Parathyroid adenoma (tissue), 2 donors: ENCODE data around the gene HOXB8.

Experiments used
- H2AFZ ChIP-seq: fragments of 300-600 bp; sonication (generic); one replicate; pipeline ENCODE4 v1.7.0; 2017; ENCODE audit warnings: antibody characterized with exemption, mild to moderate bottlenecking
- H3K27ac ChIP-seq: fragments of 300-600 bp; sonication (generic); one replicate; pipeline ENCODE4 v1.7.0; 2017
- H3K27me3 ChIP-seq: fragments of 300-600 bp; sonication (generic); one replicate; pipeline ENCODE4 v1.7.0; 2017; ENCODE audit warnings: low read length; ENCODE audit not compliant: control insufficient read depth, insufficient read depth
- H3K36me3 ChIP-seq: fragments of 300-600 bp; sonication (generic); one replicate; pipeline ENCODE4 v1.7.0; 2017; ENCODE audit warnings: low read length; ENCODE audit not compliant: control insufficient read depth, insufficient read depth
- H3K4me1 ChIP-seq: fragments of 300-600 bp; sonication (generic); one replicate; pipeline ENCODE4 v1.7.0; 2017; ENCODE audit warnings: control low read depth
- H3K4me2 ChIP-seq: fragments of 300-600 bp; sonication (generic); one replicate; pipeline ENCODE4 v1.7.0; 2017; ENCODE audit warnings: low read length
- H3K4me3 ChIP-seq: fragments of 300-600 bp; sonication (generic); one replicate; pipeline ENCODE4 v1.7.0; 2017; ENCODE audit warnings: low read depth, low read length
- H3K79me2 ChIP-seq: fragments of 300-600 bp; sonication (generic); one replicate; pipeline ENCODE4 v1.7.0; 2017; ENCODE audit warnings: control low read depth
- H3K9ac ChIP-seq: fragments of 300-600 bp; sonication (generic); one replicate; pipeline ENCODE4 v1.7.0; 2017; ENCODE audit warnings: mild to moderate bottlenecking
- H3K9me3 ChIP-seq: fragments of 300-600 bp; sonication (generic); one replicate; pipeline ENCODE4 v1.7.0; 2017; ENCODE audit warnings: low read length; ENCODE audit not compliant: control insufficient read depth
- TF ChIP-seq, protein P1 (sequence below): fragments of 300-600 bp; sonication (generic); IDR thresholded peaks from one replicate; pipeline ENCODE4 v1.7.0; 2017; ENCODE audit warnings: antibody characterized with exemption, mild to moderate bottlenecking
- donor health status: primary hyperparathyroidism.

The HOXB8 gene

DNA sequence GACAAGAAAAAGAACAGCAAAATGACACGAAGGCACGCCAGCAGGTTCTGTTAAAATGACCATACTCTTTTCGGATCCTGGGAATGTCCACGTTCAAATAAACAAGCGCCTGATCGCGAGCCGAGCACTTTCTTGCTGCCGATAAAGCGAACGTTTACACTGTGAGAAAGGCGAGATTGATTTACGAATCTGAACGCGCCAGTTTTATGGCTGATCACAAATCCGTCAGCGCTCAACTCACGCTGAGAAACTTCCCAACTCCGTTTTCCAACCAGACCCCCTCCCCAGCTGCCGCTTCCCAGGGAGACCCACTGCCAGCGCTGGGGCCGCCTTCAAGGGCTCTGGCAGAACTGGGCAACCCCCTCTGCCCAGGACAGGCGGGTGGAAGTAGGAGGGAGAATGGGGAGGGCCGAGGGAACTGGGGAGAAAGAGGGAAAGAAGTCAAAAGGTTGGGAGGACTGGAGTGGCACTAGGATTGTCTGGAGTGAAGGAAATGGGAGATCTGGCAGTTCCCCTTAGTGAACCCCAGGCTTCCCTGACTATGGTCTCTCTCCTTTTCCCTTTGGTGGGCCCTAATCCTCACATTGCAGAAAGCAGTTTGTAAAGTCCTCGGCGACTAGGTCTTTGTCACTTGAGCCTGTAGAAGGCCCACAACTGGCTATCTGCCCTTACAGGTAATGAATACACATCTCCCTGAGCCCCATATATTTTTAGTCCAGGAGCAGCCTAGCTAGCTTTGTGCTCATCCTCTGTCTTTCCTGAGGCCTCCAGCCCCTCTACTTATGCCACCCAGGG lies 43.9 kb downstream of the HOXB8 start:
- Histone ChIP-seq H3K4me2 (no peak overlapping the region), H3K27ac (no peak overlapping the region), H3K9ac (no peak overlapping the region), H2AFZ (no peak overlapping the region), H3K79me2 (no peaks in the 10 kb centered on the region), H3K9me3 (no peaks in the 10 kb centered on the region), H3K27me3 (no peaks in the 10 kb centered on the region), H3K36me3 (no peaks in the 10 kb centered on the region), H3K4me1 (no peaks in the 10 kb centered on the region), H3K4me3 (no peak overlapping the region)
- TF ChIP-seq, protein P1, sequence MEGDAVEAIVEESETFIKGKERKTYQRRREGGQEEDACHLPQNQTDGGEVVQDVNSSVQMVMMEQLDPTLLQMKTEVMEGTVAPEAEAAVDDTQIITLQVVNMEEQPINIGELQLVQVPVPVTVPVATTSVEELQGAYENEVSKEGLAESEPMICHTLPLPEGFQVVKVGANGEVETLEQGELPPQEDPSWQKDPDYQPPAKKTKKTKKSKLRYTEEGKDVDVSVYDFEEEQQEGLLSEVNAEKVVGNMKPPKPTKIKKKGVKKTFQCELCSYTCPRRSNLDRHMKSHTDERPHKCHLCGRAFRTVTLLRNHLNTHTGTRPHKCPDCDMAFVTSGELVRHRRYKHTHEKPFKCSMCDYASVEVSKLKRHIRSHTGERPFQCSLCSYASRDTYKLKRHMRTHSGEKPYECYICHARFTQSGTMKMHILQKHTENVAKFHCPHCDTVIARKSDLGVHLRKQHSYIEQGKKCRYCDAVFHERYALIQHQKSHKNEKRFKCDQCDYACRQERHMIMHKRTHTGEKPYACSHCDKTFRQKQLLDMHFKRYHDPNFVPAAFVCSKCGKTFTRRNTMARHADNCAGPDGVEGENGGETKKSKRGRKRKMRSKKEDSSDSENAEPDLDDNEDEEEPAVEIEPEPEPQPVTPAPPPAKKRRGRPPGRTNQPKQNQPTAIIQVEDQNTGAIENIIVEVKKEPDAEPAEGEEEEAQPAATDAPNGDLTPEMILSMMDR = no peak

DNA sequence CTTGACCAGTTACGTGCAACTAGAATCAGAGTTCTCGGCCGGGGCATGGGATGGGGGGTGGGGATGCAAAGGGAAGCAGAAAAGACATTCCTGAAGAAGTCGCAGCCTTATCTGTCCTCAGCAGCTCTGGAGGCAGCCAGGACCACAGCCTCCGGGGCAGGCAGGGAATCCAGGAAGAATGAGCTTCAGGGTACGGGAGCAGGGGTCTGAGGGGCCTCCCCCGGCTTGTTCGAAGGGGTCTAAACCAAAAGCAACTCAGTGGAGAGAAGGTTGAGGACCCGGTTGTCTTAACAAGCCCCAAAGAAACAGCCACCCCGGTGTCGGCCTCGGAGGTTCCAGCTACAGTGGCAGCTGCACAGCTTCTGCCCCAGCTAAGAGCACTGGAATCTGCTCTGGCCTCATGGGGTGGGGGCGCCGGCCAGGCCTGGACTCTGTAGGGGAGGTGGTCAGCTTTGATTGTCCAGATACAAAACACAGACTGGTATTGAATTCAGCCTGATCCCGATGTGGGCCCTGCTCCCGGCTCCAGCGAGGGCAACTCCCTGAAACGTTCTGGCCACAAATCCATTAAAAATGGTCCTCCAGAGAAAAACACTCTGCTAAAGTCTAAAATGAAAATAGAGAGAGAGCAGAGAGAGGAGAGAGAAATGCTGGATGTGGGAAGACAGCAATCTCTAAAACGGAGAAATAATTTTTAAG lies 44.6 kb downstream of the HOXB8 start:
- Histone ChIP-seq H3K9ac (no peak overlapping the region), H3K4me3 (no peak overlapping the region), H3K79me2 (no peaks in the 10 kb centered on the region), H3K9me3 (no peaks in the 10 kb centered on the region), H3K36me3 (no peaks in the 10 kb centered on the region), H2AFZ (no peak overlapping the region), H3K27ac (no peak overlapping the region), H3K27me3 (no peaks in the 10 kb centered on the region), H3K4me2 (no peak overlapping the region), H3K4me1 (no peaks in the 10 kb centered on the region)
- TF ChIP-seq, protein P1 = no peak

DNA sequence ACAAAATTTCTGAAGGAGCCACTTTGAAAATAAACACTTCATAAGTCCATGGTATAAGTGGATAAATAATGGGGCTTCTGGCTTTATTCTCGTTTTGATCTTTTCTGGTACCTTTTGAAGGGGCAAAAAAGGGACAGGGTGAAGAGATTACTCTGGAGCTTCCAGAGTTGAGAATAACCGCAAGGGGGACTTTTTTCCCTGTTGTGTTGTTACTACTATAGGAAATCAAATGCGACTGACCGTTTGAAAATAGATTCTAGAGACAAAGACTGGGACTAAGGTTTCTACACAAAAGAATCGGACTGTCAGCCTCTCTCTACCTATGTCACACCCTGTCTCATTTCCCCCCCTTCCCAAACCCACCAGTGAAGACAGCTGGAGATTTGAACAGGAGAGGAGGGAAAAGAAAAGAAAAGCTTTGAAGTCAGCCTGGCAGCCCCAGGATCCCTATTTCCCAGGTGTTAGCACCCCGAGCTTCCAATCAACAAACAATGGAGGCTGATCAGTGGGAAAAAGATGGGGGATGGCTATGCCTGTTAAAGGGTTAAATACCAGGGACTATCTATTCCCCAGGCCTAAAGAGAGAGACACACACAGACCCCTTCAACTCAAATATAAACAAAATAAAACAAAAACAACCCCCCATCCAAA lies 45.3 kb downstream of the HOXB8 start:
- H3K36me3 ChIP-seq = no peaks in the 10 kb centered on the region
- H3K79me2 ChIP-seq = no peaks in the 10 kb centered on the region
- no peak overlapping the region for H3K4me2 ChIP-seq
- H3K27ac ChIP-seq = no peak overlapping the region
- no peak overlapping the region for H3K4me3 ChIP-seq
- TF ChIP-seq, protein P1 = no peak
- H3K9ac ChIP-seq = no peak overlapping the region
- no peak overlapping the region for H2AFZ ChIP-seq
- no peaks in the 10 kb centered on the region for H3K4me1 ChIP-seq
- H3K27me3 ChIP-seq = no peaks in the 10 kb centered on the region
- H3K9me3 ChIP-seq = no peaks in the 10 kb centered on the region

DNA sequence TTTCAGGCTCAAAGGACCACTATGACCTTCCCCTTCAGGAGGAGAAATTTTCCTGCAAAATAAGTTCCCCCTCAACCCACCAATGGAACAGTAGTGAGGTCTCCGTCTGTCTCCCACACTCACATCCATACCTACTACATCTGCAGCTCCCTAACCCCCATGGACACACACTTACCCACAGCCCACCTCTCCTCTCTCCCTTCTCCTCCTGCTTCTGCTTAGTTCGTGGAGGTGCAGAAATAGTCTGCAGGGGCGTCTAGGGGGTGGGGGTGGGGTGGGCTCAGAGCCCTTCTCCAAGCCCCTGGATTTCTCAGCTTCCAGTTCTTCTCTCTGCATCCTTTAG lies 45.9 kb downstream of the HOXB8 start:
- Histone ChIP-seq H3K27me3 (no peaks in the 10 kb centered on the region), H2AFZ (no peak overlapping the region), H3K36me3 (no peaks in the 10 kb centered on the region), H3K4me2 (no peak overlapping the region), H3K4me3 (no peak overlapping the region), H3K9ac (no peak overlapping the region), H3K27ac (no peak overlapping the region), H3K4me1 (no peaks in the 10 kb centered on the region), H3K9me3 (no peaks in the 10 kb centered on the region), H3K79me2 (no peaks in the 10 kb centered on the region)
- TF ChIP-seq, protein P1 = no peak
